MCF 10A (cell line): Measurements from ENCODE around the gene KCNJ9. TPM values are rescaled to one million over a fixed set of nuclear protein-coding genes. Genes with fewer than 3 reads are reported as not detected.
A peak's percentile ranks its signal among the peaks of the same experiment; 100 is the strongest.

Experiments
- BruUV-seq: library from RNA; stranded (reverse); fragments of 400-500 nt; replicated peaks from 2 replicates; lab custom pipeline; 2021; lab: Mats Ljungman, UMichigan
- CTCF ChIA-PET: fragments of 300-600 bp; sonication (Branson Sonifier 250); formaldehyde crosslinking; extraction: SDS; loops from one replicate; lab custom pipeline; 2021; ENCODE audit warnings: antibody characterized with exemption, inconsistent platforms; lab: Yijun Ruan, JAX
- POLR2A ChIA-PET: fragments of 300-600, 350-650 bp; sonication (Branson Sonifier 250); formaldehyde crosslinking; extraction: SDS; loops from one replicate; lab custom pipeline; 2020; ENCODE audit warnings: antibody characterized with exemption, inconsistent platforms; lab: Yijun Ruan, JAX
- DNase-seq: peaks from one replicate; pipeline ENCODE4 v3.0.0-alpha.2; 2018; ENCODE audit not compliant: unreplicated experiment
- H3K27ac Mint-ChIP-seq: one replicate; pipeline ENCODE4 v1.8.0; 2022; ENCODE audit warnings: mild to moderate bottlenecking, low read depth, mixed read lengths; ENCODE audit not compliant: unreplicated experiment
- H3K27me3 Mint-ChIP-seq: one replicate; pipeline ENCODE4 v1.8.0; 2022; ENCODE audit warnings: mixed read lengths; ENCODE audit not compliant: insufficient read depth, unreplicated experiment
- H3K36me3 Mint-ChIP-seq: one replicate; pipeline ENCODE4 v1.8.0; 2022; ENCODE audit warnings: mild to moderate bottlenecking, moderate library complexity, mixed read lengths; ENCODE audit not compliant: insufficient read depth, unreplicated experiment
- H3K4me1 Mint-ChIP-seq: one replicate; pipeline ENCODE4 v1.8.0; 2022; ENCODE audit warnings: mixed read lengths; ENCODE audit not compliant: insufficient read depth, unreplicated experiment
- H3K4me3 Mint-ChIP-seq: one replicate; pipeline ENCODE4 v1.8.0; 2022; ENCODE audit warnings: mild to moderate bottlenecking, moderate library complexity, mixed read lengths; ENCODE audit not compliant: unreplicated experiment
- H3K9me3 Mint-ChIP-seq: one replicate; pipeline ENCODE4 v1.8.0; 2022; ENCODE audit warnings: mixed read lengths; ENCODE audit not compliant: unreplicated experiment
- intact Hi-C: fragments of 100-400 bp; cut with micrococcal nuclease; formaldehyde crosslinking; loops from 2 replicates; pipeline ENCODE4 v1.14.1; 2022
- total RNA-seq: library from RNA; stranded (reverse); gene quantifications from 2 replicates; pipeline ENCODE4 v1.2.3, GENCODE V29; 2022
- TF ChIP-seq, protein P1 (sequence below): fragments of 200-600 bp; IDR thresholded peaks from one replicate; pipeline ENCODE4 v1.8.0; 2022; ENCODE audit warnings: antibody characterized with exemption, mild to moderate bottlenecking; ENCODE audit not compliant: unreplicated experiment

Gene KCNJ9
- total RNA-seq, 1 experiment from 2014 or later: 0.07 TPM

GRCh38 chr1:160127865-160128523 is 46.7 kb downstream of the KCNJ9 start:
- BruUV-seq: no TSS peak
- H3K36me3 Mint-ChIP-seq: peaks cover 6% of the 10 kb centered on the region
- H3K4me3 Mint-ChIP-seq: no peak overlapping the region
- CTCF ChIA-PET: interaction anchor here (0.6 to 2.2 kb wide), 14 partner anchors 8 to 1007 kb away, joined by 3 to 13 read pairs (median 3); no protein-coding TSS in a partner anchor
- TF ChIP-seq, protein P1, sequence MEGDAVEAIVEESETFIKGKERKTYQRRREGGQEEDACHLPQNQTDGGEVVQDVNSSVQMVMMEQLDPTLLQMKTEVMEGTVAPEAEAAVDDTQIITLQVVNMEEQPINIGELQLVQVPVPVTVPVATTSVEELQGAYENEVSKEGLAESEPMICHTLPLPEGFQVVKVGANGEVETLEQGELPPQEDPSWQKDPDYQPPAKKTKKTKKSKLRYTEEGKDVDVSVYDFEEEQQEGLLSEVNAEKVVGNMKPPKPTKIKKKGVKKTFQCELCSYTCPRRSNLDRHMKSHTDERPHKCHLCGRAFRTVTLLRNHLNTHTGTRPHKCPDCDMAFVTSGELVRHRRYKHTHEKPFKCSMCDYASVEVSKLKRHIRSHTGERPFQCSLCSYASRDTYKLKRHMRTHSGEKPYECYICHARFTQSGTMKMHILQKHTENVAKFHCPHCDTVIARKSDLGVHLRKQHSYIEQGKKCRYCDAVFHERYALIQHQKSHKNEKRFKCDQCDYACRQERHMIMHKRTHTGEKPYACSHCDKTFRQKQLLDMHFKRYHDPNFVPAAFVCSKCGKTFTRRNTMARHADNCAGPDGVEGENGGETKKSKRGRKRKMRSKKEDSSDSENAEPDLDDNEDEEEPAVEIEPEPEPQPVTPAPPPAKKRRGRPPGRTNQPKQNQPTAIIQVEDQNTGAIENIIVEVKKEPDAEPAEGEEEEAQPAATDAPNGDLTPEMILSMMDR: no peak
- intact Hi-C loops: no loop called here
- peak overlapping the region; percentile 11 for H3K27ac Mint-ChIP-seq
- H3K27me3 Mint-ChIP-seq: peaks cover 12% of the 10 kb centered on the region
- DNase-seq: peak; percentile 55
- peaks cover 52% of the 10 kb centered on the region for H3K4me1 Mint-ChIP-seq
- POLR2A ChIA-PET: interaction anchor here (0.7 to 1.3 kb wide), 4 partner anchors 11 to 133 kb away, joined by 3 to 6 read pairs (median 4); partner anchors contain the start of gene IGSF8
- no peaks in the 10 kb centered on the region for H3K9me3 Mint-ChIP-seq

DNA sequence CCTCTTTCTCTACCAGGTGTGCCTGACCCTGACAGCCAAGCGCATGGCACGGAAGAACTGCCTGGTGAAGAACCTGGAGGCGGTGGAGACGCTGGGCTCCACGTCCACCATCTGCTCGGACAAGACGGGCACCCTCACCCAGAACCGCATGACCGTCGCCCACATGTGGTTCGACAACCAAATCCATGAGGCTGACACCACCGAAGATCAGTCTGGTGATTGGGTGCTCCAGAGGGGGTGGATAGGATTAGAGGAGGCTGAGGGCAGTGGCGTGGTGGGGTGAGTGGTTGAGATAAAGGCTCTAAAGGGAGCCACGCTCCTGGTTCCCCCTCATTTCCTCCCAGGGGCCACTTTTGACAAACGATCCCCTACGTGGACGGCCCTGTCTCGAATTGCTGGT is 47.3 kb downstream of the KCNJ9 start:
- Mint-ChIP-seq H3K4me3 (no peak overlapping the region), H3K4me1 (peaks cover 47% of the 10 kb centered on the region), H3K36me3 (peaks cover 6% of the 10 kb centered on the region), H3K27me3 (peaks cover 12% of the 10 kb centered on the region), H3K27ac (no peak overlapping the region), H3K9me3 (no peaks in the 10 kb centered on the region)
- POLR2A ChIA-PET: interaction anchor here (0.6 to 1.3 kb wide), 3 partner anchors 58 to 132 kb away, joined by 3 to 4 read pairs (median 3); no protein-coding TSS in a partner anchor
- DNase-seq: no peak
- no TSS peak for BruUV-seq
- TF ChIP-seq, protein P1: no peak
- CTCF ChIA-PET: interaction anchor here (0.6 to 2.3 kb wide), 17 partner anchors 19 to 1006 kb away, joined by 3 to 13 read pairs (median 4); no protein-coding TSS in a partner anchor
- intact Hi-C loops: no loop called here

- intact Hi-C loops: no loop called here
- DNase-seq: peak; percentile 15
- no TSS peak for BruUV-seq
- CTCF ChIA-PET: interaction anchor here (0.6 to 2.3 kb wide), 14 partner anchors 15 to 945 kb away, joined by 3 to 7 read pairs (median 4); no protein-coding TSS in a partner anchor
- TF ChIP-seq, protein P1: no peak
- no peak overlapping the region for H3K27ac Mint-ChIP-seq
- peaks cover 4% of the 10 kb centered on the region for H3K36me3 Mint-ChIP-seq
- H3K4me3 Mint-ChIP-seq: no peak overlapping the region
- no peaks in the 10 kb centered on the region for H3K9me3 Mint-ChIP-seq
- POLR2A ChIA-PET: interaction anchor here (0.6 kb wide), 2 partner anchors 58 to 106 kb away, joined by 3 read pairs; no protein-coding TSS in a partner anchor
- H3K4me1 Mint-ChIP-seq: peaks cover 43% of the 10 kb centered on the region
- H3K27me3 Mint-ChIP-seq: peaks cover 12% of the 10 kb centered on the region
Observed at GRCh38 chr1:160129046-160129445, 47.7 kb downstream of the KCNJ9 start.

DNA sequence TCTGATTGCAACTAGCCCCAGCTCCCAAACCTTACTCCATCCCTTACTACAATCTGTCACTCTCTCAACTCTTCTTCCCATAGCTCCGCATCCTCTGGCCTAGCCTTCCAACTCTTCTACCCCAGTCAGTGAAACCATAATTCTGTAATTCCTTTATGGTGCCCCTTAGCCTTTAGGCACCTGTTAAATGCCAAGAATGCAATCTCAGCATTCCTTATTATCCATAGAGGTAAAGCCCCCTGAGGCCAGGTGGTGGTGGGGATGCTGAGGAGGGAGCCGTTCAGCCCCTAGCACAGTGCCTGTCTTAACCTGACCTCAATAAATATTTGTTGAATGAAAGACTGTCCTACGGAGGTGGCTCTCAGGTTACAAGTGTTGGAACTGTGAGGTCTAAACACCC is 48.2 kb downstream of the KCNJ9 start:
- peaks cover 38% of the 10 kb centered on the region for H3K4me1 Mint-ChIP-seq
- ChIA-PET POLR2A (interaction anchor here (1.0 to 1.2 kb wide), 2 partner anchors 20 to 26 kb away, joined by 3 read pairs; no protein-coding TSS in a partner anchor), CTCF (interaction anchor here (0.6 to 2.3 kb wide), 11 partner anchors 14 to 944 kb away, joined by 3 to 7 read pairs (median 4); no protein-coding TSS in a partner anchor)
- BruUV-seq: no TSS peak
- intact Hi-C loops: no loop called here
- TF ChIP-seq, protein P1: no peak
- H3K9me3 Mint-ChIP-seq: no peaks in the 10 kb centered on the region
- H3K27ac Mint-ChIP-seq: no peak overlapping the region
- no peaks in the 10 kb centered on the region for H3K36me3 Mint-ChIP-seq
- H3K27me3 Mint-ChIP-seq: peaks cover 12% of the 10 kb centered on the region
- no peak for DNase-seq
- no peak overlapping the region for H3K4me3 Mint-ChIP-seq
